Measurements from ENCODE around the gene GOPC.

DNA sequence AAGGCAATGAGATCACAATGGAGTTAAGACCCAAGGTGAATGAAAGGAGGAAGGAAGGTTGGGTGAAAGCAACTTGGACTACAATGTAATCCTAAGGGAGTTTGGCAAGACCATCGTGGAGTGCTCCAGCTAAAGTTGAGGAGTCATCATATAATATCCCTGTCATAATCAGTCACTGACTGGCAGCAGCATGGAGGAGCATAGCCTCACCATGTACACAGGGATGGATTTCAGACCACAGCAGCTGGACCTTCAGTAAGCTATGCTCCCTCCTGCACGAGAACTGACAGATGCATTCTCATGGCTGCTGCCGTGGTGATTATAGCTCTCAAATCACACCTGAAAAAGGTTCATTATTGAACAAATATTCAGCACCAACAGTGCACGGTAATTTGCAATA, 43.0 kb downstream of the GOPC start:
- TF ChIP-seq, protein P1, sequence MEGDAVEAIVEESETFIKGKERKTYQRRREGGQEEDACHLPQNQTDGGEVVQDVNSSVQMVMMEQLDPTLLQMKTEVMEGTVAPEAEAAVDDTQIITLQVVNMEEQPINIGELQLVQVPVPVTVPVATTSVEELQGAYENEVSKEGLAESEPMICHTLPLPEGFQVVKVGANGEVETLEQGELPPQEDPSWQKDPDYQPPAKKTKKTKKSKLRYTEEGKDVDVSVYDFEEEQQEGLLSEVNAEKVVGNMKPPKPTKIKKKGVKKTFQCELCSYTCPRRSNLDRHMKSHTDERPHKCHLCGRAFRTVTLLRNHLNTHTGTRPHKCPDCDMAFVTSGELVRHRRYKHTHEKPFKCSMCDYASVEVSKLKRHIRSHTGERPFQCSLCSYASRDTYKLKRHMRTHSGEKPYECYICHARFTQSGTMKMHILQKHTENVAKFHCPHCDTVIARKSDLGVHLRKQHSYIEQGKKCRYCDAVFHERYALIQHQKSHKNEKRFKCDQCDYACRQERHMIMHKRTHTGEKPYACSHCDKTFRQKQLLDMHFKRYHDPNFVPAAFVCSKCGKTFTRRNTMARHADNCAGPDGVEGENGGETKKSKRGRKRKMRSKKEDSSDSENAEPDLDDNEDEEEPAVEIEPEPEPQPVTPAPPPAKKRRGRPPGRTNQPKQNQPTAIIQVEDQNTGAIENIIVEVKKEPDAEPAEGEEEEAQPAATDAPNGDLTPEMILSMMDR (conservative IDR thresholded peaks at IDR 0.05; ENCODE audit: low read depth in 2 of 2), result no peak
- TF ChIP-seq POLR2AphosphoS5 (IDR thresholded peaks at IDR 0.05; ENCODE audit: low read depth), result no peak
- no peak for TF ChIP-seq NANOG (IDR thresholded peaks at IDR 0.05; ENCODE audit: borderline replicate concordance)
- no peak for TF ChIP-seq EZH2phosphoT487 (IDR thresholded peaks at IDR 0.05; ENCODE audit: unreplicated experiment)
- TF ChIP-seq, protein P2, sequence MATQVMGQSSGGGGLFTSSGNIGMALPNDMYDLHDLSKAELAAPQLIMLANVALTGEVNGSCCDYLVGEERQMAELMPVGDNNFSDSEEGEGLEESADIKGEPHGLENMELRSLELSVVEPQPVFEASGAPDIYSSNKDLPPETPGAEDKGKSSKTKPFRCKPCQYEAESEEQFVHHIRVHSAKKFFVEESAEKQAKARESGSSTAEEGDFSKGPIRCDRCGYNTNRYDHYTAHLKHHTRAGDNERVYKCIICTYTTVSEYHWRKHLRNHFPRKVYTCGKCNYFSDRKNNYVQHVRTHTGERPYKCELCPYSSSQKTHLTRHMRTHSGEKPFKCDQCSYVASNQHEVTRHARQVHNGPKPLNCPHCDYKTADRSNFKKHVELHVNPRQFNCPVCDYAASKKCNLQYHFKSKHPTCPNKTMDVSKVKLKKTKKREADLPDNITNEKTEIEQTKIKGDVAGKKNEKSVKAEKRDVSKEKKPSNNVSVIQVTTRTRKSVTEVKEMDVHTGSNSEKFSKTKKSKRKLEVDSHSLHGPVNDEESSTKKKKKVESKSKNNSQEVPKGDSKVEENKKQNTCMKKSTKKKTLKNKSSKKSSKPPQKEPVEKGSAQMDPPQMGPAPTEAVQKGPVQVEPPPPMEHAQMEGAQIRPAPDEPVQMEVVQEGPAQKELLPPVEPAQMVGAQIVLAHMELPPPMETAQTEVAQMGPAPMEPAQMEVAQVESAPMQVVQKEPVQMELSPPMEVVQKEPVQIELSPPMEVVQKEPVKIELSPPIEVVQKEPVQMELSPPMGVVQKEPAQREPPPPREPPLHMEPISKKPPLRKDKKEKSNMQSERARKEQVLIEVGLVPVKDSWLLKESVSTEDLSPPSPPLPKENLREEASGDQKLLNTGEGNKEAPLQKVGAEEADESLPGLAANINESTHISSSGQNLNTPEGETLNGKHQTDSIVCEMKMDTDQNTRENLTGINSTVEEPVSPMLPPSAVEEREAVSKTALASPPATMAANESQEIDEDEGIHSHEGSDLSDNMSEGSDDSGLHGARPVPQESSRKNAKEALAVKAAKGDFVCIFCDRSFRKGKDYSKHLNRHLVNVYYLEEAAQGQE (IDR thresholded peaks at IDR 0.05; ENCODE audit: unreplicated experiment), result no peak
- TF ChIP-seq ZNF331 (CRISPR knock-in tag; IDR thresholded peaks at IDR 0.05; ENCODE audit: low read depth), result no peak
- TF ChIP-seq, protein P3, sequence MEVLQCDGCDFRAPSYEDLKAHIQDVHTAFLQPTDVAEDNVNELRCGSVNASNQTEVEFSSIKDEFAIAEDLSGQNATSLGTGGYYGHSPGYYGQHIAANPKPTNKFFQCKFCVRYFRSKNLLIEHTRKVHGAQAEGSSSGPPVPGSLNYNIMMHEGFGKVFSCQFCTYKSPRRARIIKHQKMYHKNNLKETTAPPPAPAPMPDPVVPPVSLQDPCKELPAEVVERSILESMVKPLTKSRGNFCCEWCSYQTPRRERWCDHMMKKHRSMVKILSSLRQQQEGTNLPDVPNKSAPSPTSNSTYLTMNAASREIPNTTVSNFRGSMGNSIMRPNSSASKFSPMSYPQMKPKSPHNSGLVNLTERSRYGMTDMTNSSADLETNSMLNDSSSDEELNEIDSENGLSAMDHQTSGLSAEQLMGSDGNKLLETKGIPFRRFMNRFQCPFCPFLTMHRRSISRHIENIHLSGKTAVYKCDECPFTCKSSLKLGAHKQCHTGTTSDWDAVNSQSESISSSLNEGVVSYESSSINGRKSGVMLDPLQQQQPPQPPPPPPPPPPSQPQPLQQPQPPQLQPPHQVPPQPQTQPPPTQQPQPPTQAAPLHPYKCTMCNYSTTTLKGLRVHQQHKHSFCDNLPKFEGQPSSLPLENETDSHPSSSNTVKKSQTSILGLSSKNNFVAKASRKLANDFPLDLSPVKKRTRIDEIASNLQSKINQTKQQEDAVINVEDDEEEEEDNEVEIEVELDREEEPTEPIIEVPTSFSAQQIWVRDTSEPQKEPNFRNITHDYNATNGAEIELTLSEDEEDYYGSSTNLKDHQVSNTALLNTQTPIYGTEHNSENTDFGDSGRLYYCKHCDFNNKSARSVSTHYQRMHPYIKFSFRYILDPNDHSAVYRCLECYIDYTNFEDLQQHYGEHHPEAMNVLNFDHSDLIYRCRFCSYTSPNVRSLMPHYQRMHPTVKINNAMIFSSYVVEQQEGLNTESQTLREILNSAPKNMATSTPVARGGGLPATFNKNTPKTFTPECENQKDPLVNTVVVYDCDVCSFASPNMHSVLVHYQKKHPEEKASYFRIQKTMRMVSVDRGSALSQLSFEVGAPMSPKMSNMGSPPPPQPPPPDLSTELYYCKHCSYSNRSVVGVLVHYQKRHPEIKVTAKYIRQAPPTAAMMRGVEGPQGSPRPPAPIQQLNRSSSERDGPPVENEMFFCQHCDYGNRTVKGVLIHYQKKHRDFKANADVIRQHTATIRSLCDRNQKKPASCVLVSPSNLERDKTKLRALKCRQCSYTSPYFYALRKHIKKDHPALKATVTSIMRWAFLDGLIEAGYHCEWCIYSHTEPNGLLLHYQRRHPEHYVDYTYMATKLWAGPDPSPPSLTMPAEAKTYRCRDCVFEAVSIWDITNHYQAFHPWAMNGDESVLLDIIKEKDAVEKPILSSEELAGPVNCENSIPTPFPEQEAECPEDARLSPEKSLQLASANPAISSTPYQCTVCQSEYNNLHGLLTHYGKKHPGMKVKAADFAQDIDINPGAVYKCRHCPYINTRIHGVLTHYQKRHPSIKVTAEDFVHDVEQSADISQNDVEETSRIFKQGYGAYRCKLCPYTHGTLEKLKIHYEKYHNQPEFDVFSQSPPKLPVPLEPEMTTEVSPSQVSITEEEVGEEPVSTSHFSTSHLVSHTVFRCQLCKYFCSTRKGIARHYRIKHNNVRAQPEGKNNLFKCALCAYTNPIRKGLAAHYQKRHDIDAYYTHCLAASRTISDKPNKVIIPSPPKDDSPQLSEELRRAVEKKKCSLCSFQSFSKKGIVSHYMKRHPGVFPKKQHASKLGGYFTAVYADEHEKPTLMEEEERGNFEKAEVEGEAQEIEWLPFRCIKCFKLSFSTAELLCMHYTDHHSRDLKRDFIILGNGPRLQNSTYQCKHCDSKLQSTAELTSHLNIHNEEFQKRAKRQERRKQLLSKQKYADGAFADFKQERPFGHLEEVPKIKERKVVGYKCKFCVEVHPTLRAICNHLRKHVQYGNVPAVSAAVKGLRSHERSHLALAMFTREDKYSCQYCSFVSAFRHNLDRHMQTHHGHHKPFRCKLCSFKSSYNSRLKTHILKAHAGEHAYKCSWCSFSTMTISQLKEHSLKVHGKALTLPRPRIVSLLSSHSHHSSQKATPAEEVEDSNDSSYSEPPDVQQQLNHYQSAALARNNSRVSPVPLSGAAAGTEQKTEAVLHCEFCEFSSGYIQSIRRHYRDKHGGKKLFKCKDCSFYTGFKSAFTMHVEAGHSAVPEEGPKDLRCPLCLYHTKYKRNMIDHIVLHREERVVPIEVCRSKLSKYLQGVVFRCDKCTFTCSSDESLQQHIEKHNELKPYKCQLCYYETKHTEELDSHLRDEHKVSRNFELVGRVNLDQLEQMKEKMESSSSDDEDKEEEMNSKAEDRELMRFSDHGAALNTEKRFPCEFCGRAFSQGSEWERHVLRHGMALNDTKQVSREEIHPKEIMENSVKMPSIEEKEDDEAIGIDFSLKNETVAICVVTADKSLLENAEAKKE (CRISPR knock-in tag; IDR thresholded peaks at IDR 0.05), result no peak
- TF ChIP-seq STAT1 (IDR thresholded peaks at IDR 0.05; ENCODE audit: unreplicated experiment), result no peak
- no peak for TF ChIP-seq EZH2 (IDR thresholded peaks at IDR 0.05; ENCODE audit: low read depth, unreplicated experiment)
- TF ChIP-seq ZNF114 (CRISPR knock-in tag; IDR thresholded peaks at IDR 0.05), result no peak
